Fibroblast of pulmonary artery (primary cell): Measurements from ENCODE around the gene ZNF524.

Experiments used
- DNase-seq: peaks from one replicate; pipeline ENCODE4 v3.0.0-alpha.2; 2010; ENCODE audit warnings: low read depth
- H3K4me3 ChIP-seq: replicated peaks from 2 replicates; pipeline ENCODE4 v1.5.1; 2011; ENCODE audit warnings: low read depth, mild to moderate bottlenecking, control low read depth, low read length, moderate library complexity
- TF ChIP-seq, protein P1 (sequence below): IDR thresholded peaks from 2 replicates; pipeline ENCODE4 v1.5.1; 2011; ENCODE audit warnings: mild to moderate bottlenecking, control low read depth, low read length, inconsistent platforms; ENCODE audit errors: missing control alignments

ZNF524 gene

GRCh38 chr19:55592391-55593090, 7.5 kb upstream of the ZNF524 start:
- TF ChIP-seq, protein P1, sequence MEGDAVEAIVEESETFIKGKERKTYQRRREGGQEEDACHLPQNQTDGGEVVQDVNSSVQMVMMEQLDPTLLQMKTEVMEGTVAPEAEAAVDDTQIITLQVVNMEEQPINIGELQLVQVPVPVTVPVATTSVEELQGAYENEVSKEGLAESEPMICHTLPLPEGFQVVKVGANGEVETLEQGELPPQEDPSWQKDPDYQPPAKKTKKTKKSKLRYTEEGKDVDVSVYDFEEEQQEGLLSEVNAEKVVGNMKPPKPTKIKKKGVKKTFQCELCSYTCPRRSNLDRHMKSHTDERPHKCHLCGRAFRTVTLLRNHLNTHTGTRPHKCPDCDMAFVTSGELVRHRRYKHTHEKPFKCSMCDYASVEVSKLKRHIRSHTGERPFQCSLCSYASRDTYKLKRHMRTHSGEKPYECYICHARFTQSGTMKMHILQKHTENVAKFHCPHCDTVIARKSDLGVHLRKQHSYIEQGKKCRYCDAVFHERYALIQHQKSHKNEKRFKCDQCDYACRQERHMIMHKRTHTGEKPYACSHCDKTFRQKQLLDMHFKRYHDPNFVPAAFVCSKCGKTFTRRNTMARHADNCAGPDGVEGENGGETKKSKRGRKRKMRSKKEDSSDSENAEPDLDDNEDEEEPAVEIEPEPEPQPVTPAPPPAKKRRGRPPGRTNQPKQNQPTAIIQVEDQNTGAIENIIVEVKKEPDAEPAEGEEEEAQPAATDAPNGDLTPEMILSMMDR = no peak
- H3K4me3 ChIP-seq = no peak overlapping the region
- no peak for DNase-seq

DNA sequence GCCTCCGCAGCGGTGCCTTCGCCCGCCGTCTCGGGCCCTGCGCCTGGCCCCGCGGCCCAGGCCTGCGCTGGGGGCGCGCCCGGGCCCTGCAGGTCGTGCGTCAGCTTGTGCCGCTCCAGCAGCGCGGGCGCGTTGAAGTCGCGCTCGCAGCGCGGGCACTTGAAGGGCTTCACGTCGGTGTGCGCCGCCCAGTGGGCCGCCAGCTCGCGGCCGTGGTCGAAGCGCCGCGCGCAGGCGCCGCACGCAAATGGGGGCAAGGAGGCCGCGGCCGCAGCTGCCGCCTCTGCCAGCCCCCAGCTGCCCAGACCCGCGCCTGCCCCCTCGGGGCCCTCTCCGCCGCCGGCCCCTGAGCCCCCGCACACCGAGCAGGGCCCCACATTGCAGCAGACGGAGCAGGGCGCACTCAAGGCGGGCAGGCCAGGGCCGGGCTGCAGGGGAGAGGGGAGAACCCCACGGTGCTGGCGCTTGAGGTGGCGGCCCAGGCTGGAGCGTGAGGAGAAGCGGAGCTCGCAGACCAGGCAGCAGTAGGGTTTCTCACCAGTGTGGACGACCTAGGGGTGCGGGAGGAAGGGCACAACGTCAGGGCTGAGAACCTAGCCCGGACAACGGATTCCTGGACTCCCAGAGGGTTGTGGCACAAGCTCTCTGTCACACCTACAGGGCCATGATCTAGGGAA, 6.9 kb upstream of the ZNF524 start:
- DNase-seq = no peak
- no peak overlapping the region for H3K4me3 ChIP-seq
- TF ChIP-seq, protein P1 = no peak

DNA sequence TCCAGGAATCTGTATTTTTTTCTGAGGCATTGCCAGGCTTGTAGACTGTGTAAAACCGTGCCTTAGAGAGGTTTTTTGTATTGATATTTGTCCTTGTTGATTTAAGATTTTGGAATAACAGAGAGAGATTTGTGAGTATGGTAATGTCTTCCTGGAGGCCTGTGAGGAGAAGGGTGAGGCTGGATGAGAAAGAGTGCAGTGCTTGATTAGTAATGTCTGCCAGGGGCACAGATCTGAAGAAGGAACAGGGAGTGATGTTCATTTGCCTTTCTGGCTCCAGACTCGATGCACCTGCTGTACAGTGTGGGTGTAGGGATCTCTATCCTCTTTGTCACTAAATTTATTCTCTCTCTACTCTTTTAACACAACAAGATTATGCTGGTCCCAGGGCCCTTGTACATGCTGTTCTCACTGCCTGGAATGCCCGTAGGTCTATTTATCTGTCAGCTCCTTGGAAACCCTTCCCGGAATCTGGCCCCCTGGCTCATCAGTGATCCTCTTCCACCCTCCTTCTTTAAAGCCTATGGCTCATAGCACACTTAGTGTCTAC, 5.0 kb upstream of the ZNF524 start:
- DNase-seq = no peak
- no peak overlapping the region for H3K4me3 ChIP-seq
- TF ChIP-seq, protein P1 = no peak

DNA sequence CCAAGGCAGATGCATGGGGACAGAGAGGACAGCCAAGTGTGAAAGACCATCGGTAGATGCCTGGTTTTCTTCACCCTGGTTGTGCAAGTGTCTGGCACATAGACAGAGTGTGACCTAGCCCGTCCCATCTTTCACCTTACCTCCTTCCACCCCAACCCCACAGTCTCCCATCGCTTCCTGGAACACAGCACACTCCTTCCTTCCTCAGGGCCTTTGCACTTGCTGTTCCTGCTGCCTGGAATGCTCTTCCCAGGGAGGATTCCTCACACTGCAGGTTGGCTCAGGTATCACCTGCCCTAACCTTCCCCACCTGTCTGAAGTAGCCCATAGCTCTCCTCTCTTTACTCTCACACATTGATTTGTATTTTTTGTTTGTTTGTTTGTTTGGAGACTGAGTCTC, 3.8 kb upstream of the ZNF524 start:
- no peak overlapping the region for H3K4me3 ChIP-seq
- no peak for DNase-seq
- TF ChIP-seq, protein P1 = no peak

GRCh38 chr19:55597501-55597921, 2.6 kb upstream of the ZNF524 start:
- no peak for DNase-seq
- TF ChIP-seq, protein P1 = no peak
- H3K4me3 ChIP-seq = no peak overlapping the region

DNA sequence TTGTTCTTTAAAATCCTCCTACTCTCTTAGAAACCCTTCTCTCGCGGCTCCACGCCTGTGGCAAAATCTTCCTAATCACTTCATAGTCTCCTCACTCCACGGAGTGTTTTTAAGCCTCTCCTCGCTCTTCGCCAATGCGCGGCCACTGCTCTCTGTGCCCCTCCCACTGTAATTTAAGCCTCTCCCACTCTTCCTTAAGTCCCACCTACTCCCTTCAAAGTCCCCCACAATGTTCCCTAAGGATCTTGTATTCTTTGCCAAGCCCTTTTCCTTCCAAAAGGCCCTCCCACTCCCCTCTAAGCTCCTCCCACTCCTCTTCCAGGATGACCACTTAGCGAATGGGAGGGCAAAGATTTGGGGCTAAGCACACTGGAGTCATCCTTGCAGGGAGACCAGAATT, 2.1 kb upstream of the ZNF524 start:
- TF ChIP-seq, protein P1 = no peak
- no peak overlapping the region for H3K4me3 ChIP-seq
- DNase-seq = no peak
